HG03108 (cell line): ENCODE data around the gene TNFRSF25.
A peak's percentile ranks its signal among the peaks of the same experiment; 100 is the strongest.
"Not testable (repeated sequence)": the region's sequence is repeated elsewhere in the genome, so short reads cannot be mapped to it uniquely, and the experiment has no call there.

ENCODE experiments used
- ATAC-seq: cut with Tn5 transposase; IDR thresholded peaks from one replicate; pipeline ENCODE4 v1.9.1; 2021; ENCODE audit warnings: moderate library complexity; ENCODE audit not compliant: unreplicated experiment

The TNFRSF25 gene

DNA sequence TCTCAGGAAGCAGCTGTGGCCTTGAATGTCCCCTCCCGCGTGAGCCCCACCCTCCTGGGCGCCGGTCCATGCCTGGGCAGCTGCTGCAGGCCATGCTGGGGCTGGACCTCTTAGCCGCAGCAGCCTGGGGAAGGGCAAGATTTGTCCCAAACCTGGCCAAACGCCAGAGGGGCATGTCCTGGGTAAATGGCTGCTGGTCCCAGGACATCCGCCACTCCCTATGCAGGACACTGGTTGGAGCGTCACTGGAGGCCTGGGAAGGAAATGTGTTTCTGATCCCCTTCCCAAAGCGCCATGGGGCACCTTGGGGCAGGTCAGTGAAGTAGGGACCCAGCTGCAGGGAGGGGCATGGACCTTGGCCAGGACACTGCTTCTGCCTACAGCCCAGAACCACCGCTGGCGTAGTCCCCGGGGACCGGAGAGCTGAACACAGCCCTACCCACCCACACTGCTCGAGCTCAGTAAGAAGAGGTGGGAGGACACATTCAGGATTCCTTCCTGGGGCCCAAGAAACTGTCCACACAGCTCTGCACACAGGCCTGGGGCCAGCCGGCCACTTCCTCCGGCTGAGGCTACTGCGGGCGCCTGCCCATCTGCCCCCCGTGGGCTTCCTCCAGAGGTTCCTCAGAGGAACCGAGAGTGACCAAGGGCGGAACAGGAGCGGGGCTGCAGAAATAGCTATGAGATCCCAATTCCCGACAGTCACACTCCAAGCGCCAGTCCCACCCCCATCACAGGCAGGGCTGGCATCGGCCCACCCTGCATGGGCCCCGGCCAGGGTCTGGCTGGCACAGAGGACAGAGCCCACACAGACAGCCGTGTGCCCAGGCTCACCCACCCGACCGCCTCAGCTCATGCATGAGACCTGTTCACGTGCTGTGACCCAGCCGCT lies 36.3 kb upstream of the TNFRSF25 start:
- ATAC-seq = no peak

DNA sequence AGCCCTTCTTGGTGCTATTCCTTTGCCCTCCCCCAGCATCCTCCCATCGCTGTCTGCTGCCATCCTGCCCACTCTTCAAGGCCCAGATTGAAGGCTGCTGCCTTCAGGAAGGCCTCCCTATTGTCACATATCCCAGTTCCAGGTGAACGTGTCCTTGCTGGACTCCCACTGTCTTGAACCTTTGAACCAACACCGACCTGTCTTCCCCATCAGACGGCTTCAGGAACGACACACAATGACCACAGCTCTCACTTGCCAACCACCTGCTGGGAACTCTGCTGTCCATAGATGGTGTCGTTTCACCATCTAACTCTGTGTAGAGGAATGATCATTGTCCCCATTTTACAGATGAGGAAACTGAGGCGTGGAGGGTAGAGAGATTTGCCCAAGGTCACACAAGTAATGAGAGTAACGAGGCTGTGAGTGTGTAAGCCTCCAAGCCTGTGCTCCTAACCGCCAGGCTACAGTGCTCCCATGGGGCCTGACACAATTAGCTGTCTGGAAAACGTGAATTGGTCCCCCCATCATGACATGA lies 35.4 kb upstream of the TNFRSF25 start:
- ATAC-seq = no peak

DNA sequence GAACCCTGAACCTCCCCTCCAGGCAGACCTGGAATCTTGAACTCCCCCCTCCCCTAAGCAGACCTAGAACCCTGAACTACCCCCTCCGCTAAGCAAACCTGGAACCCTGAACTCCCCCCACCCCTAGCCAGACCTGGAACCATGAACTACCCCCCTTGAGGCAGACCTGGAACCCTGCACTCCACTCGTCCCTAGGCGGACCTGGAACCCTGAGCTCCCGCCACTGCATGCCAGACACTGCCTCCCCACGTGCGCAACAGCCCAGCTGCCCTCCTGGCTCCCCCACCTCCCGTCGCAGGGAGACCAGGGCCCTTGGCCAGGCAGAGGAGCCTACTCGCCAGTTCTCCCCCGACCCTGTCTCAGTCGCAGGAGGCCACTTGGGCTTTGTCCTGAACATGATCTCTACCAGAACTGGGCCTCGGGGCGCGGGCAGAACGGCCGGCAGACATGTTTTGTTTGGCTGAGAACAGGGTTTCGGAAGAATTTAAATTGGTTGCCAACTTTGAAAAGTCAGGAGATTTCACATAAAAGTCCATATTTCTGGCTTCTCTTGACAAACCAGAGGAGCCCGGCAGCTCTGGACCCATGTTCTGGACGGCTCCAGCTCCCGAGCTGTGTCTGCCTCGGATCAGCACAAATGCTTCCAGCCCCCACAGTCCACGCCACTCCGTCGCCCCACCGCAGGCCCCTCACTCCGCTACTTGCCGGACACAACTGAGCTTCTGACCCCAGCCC lies 34.7 kb upstream of the TNFRSF25 start:
- ATAC-seq = no peak

DNA sequence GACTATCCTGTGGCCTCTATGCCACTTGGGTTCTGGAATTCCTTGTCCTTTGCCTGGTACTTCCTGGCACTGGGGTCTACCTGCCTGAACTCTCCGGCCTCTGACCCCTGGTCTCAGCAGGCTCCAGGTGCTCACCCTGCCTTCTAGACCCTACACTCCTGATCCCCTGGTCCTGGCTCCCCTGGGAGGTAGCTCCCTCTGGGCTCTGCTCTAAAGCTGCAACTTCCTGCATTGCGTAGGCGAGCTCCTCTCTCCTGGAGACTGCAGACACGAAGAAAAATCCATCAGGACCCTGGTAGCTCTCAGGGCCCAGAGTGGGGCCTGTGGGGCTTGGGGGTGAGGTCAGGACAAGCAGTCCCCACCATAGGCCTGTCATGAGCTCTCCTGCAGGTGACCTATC lies 33.3 kb upstream of the TNFRSF25 start:
- no peak for ATAC-seq

DNA sequence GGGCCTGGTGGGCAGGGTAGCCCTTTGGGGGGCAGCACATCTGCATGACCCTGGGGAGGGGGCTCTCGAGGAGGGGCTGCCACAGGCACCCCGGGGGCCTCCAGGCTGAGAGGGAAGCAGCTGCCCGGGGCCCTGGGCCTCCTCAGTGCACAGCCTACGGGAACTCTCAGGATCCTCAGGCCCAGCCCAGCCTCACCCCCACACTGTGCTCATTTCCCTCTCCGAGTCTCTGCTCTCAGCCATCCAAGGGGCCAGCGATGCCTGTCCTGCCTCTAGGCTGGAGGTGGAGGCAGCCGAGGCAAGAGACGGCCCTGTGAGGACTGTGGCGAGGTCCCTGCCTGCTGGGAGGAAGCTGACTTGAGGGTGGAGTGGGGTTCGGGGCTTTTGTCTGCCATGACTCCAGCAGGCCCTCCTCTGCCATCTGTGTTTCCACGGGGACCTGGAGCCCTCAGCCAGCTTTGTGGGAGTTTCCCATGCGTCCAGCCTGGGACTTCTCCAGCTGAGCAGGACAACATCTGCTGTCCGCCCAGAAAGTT lies 32.7 kb upstream of the TNFRSF25 start:
- no peak for ATAC-seq

DNA sequence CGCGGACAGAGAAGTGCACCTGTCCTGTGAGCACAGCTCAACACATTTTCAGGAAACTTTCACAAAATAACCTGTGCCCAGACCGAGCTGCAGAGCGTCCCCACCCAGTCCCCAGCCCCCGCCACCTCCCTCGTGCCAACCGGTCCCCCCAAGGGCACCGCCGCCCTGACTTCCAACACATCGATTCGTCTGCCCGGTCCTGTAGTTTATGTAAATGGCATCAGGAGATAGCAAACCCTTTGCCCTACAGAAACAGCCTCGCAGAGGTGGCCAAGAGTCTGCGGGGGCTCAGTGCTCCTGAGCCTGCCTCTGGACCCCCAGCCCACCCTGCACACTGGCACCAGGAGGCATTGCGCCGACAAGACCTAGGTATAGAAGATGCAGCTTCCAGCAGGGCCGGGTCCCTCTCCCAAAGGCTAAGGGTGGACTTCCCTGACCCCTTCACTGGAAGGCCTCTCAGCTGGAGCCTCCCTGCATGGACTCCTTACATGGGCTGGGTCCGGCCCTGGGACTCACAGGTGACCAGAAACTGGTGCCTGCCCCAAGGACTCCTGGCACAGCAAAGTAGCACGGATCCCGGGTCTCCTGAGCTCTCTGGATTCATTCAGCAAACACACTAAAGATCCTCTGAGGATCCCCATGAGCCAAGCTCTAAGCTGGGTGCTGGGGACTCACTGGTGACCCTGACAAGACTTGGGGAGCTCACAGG lies 32.0 kb upstream of the TNFRSF25 start:
- ATAC-seq = no peak

DNA sequence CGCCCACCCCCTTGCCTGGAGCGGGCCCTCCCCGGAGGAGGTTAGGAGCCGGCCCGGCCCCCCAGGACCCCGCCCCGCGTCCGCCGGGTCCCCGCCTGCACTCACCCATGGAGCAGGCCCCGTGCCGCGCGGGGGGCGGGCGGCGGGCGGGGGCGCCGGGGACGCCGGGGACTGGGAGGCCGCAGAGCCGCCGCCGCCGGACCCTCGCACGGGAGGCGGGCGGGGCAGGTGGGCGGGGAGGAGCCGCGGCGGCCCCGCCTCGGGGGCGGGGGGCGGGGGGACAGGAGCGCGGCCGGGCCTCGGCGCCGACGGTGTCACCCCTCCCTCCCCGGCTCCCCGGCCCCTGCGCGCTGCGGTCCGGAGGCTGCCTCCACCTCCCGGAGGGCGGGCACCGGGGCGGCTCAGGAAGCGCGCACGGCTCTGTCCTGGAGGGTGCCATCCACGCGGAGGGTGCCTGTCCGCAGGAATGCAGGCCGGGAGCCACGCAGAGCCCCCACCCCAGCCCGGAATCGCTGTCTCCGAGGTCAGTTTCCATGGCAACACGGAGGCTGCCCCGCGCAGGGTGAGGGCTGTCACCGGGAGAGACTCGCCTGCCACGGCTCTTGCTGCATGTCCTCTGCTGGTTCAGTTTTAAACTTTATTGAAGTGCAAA lies 31.4 kb upstream of the TNFRSF25 start:
- ATAC-seq = no peak

DNA sequence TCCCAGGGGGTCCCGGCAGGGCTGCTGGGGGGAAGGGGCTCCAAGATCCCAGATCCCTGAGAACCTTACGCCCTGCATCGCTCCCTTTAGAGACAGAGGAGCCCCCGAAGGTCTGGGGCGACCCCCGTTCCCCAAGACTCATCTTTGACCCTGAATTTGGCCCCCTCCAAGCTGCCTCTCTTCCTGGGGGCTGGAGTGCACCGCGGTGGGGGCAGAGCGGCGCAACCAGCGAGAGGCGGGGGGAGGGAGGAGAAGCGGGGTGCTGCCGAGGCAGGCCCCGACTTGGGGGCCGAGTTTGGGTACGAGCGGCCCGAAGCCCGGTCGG lies 30.9 kb upstream of the TNFRSF25 start:
- ATAC-seq = no peak

DNA sequence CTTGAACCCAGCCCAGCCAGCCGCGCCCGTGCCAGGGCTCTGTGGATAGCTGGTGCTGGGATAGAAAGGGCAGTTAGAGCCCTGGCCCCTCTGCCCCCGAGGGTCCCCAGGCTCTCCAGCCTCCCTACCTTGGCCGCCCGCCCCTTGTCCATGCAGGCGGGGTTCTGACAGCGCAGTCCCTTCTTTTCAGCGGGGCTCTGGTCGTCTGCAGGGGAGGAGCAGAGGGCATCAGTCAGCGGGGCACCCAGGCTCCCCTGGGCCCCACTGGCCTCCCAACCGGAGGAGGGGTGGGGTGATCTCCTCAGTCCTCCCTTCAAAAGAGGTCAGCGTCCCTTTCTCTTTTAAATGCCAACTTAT lies 30.4 kb upstream of the TNFRSF25 start:
- ATAC-seq = no peak

DNA sequence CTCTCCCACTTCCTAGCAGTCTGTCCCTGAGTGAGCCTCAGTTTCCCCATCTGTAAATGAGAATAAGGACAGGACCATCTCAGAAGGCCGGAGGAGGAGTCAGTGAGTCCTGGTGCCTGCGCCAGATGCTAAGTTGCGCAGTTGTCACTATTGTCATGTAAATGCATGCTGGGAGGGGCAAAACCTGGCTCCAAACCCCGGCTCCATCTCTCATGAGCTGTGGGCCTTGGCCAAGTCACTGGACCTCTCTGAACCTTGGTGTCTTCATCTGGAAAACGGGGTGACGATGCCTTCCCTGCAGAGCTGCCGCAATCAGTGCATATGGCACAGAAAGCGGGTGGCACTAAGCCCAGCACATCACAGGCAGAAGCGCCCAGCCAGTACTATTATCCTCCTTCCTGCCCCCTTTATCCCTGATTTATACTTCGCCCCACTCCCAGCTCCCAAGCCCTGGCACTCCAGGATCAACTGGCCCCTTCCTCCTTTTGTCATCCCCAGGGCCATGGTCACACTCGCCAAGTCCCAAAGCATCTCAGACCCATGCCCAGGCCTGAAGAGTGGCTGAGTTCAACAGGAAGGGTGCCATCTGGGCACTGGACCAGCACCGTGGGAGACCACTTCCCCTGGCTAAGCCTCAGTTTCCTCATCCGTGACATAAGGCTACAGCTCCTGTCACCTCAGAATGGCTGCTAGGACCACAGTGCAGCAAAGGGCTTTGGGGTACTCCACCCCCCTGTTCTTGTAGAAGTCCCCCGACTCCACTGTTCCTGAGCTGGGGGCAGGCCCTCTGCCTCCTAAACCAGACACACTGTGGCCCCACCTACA lies 29.8 kb upstream of the TNFRSF25 start:
- ATAC-seq = no peak

DNA sequence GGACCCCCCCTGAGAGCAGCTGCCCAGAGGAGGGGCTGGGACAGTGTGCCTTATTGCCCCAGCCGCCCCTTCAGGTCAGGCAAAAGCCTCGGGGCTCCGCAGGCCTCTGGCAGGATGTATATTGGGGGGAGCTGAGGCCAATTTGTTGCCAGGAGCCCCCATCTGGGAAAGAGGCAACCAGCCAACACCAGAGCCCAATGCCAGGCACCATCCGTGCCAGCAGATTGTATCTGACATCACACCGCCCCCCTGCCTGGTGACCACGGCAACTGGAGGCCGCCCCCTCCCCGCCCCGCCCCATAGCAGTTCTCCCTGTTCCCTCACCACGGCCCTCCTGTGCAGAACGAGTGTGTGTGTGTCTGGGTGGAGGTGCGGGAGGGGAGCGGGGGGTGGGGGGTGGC lies 29.1 kb upstream of the TNFRSF25 start:
- no peak for ATAC-seq

DNA sequence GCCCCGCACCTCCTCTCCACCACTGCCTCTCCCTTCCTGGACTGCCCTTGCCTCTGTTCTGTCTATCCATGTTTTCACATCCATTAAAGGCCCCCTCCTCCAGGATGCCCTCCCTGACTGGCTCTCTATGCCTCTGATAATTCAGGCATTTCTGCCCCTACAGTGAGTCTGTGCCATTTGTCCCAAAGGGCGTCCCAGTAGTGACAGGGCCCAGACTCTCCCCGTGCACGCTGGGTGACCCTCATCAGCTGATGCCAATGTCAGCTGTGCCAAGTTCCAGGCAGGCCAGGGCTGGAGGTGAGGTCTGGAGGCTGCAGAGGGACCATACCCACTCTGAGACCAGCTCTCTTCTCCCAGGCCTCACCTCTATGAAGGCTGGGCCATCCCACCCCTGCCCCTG lies 28.7 kb upstream of the TNFRSF25 start:
- ATAC-seq = no peak

DNA sequence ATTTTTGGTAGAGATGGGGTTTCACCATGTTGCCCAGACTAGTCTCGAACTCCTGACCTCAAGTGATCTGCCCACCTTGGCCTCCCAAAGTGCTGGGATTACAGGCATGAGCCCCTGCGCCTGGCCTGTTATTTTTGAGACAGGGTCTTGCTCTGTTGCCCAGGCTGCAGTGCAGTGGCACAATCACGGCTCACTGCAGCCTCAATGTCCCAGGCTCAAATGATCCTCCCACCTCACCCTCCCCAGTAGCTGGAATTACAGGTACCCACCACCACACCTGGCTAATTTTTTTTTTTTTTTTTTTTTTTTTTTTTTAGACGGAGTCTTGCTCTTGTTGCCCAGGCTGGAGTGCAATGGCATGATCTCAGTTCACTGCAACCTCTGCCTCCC lies 27.9 kb upstream of the TNFRSF25 start:
- not testable (repeated sequence) for ATAC-seq

DNA sequence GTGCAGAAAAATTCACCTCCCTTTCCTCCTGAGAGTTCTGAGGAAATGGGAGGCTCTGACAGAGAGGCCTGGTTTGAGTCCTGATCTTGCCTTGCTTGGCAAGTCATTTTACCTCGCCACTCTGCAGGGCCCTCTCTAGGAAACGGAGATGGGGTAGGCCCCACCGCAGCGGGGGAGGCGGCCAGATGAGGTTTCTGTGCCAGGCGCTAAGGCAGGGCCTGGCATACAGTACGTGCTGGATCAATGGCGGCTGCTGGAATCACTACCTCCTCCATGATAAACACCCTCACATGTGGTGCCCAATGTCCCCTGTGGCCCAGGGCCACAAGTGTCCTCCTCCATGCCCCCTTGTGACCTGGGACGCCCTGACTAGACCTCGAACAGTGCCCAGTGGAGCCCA lies 26.0 kb upstream of the TNFRSF25 start:
- no peak for ATAC-seq

DNA sequence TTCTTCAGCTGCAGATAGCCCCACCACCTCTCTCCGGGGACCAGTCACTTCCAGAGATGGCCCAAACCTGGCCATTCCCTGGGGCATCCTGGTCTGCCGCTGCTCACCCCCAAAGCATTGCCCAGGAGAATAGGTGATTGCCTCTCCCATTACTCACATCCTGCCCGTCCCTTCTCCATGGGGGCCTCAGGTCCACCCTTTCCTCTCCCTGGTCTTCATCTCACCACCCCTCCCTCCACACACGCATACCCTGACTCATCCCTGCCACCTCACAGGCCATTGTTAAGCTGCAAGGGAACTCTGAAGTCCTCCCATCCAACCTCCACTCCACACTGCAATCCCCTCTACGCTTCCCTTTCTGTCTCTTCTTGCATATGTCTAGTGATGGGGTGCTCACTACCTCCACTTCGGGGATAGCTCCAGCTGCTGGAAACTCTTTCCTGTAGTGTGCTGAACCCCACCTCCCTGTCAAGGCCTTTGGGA lies 25.5 kb upstream of the TNFRSF25 start, which contains the start of gene PLEKHG5:
Gene PLEKHG5, minus strand, starts transcription at position 188 of the 483 bp plus-strand sequence. CDS start 14,096 bp downstream, outside the sequence.
- no peak for ATAC-seq

DNA sequence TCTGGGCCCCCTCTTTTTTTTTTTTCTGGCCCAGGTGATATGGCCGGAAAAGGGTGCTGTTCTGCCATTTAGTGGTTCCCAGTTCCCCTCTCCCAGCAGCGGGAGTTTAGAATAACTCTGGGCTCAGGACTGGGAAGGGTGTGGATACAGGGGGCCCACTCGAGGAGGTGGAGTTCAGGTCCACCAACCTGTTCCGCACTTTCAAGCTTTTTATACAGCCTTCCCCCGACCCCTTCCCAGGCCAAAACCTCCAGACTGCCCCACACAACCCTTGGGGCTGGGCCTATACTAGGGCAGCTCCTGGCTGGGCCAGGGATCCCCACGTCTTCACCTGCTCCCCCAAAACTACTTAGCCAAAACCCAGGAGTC lies 25.1 kb upstream of the TNFRSF25 start:
- ATAC-seq = no peak

DNA sequence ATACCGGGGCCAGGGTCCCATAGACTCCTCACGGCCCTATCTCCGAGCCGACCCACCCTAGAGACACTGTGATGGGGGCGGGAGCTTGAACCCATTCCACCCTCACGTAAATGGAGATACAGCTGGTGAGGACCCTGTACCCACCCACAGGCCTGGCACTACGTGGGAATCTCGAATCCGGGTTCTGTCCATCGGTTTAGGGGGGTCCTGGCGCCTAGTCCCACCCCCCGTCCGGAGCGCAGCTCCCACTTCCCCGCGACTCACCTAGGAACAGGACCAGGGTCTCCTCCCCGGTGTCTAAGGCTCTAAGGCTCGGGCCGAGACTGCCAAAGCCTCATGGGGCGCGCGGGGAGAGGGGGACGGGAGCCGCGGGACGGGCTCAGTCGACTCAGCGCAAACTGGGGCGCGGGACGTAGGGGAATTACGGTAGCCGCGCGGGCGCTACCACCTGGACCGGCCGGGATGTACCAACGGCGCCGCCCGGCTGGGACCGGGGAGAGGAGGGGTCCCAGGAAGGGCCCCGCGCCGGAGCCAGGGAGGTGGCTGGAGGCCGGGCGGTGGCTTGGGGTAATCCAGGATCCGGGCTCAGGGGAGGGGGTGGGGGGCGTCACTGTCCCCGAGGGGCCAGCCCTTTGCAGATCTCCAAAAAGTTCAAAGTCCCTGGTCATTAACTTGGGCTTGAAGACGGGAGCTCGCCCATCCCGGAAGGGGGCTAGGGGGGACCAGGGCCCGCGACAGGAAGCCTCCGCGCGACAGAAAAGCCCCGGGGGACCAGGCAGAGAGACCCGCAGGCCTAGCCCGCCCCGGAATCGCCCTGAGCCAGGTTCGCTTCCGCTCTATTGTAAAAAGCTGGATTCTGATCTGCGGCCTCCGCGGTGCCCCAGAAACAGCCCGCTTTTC lies 24.5 kb upstream of the TNFRSF25 start:
- peak; percentile 39 for ATAC-seq

DNA sequence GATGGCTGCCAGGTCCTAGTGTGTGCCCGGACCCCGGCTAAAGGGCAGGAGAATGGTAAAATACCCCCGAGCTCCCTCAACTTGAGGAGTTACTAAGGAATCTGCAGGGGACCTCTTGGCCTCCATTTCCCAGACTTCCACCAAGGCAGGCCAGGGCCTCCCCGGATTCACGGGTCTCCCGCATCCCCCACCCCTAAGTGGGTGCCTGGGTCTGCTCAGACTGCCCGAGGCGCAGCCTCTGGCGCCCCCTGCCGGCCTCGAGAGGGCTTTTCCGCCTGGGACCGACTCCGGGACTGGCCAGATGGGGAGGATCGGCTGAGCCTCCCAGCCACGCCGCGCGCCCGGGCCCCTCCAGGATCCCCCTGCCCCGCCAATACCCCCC lies 23.8 kb upstream of the TNFRSF25 start:
- ATAC-seq = peak; percentile 49

DNA sequence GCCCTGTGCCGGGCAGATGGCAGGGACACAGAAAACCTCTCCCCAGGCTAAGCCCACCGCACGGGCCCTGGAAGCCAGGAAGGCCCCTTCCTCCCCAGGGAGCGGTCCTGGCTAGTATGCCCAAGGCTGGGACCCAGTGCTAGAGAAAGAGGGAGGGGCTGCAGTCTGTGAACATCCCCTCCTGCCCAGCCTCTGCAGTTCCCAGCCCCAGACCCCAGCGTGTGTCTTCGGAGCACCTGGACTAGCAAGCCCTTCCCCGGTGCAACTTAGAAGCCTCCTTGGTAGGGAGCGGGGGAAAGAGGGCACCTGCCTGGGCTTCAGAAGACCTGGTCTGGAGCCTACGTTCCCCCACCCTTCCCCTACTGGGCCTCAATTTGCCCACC lies 23.4 kb upstream of the TNFRSF25 start:
- no peak for ATAC-seq
